RWPE2 (cell line): ENCODE measurements around the gene DNMT3B.
A peak's percentile ranks its signal among the peaks of the same experiment; 100 is the strongest.
"Not testable (repeated sequence)": the region's sequence is repeated elsewhere in the genome, so short reads cannot be mapped to it uniquely, and the experiment has no call there.

Experiments used
- ATAC-seq: fragments of 200-7000 bp; cut with Tn5 transposase; 3 replicates; pipeline ENCODE4 v1.9.1; 2021; ENCODE audit warnings: low read depth
- DNase-seq: peaks from one replicate; pipeline ENCODE4 v3.0.0-alpha.2; 2020; ENCODE audit warnings: low spot score
- H3K27ac ChIP-seq: fragments of 450-650 bp; 2 replicates; pipeline ENCODE4 v1.5.1; 2017; ENCODE audit warnings: mild to moderate bottlenecking; ENCODE audit not compliant: poor library complexity, severe bottlenecking
- H3K27me3 ChIP-seq: fragments of 250-450 bp; sonication (Bioruptor Pico); 2 replicates; pipeline ENCODE4 v1.5.1; 2021; ENCODE audit warnings: mild to moderate bottlenecking, moderate library complexity; ENCODE audit not compliant: insufficient read depth, poor library complexity, severe bottlenecking
- H3K36me3 ChIP-seq: fragments of 250-450 bp; sonication (Bioruptor Pico); 2 replicates; pipeline ENCODE4 v1.5.1; 2020; ENCODE audit warnings: low read depth, mild to moderate bottlenecking, moderate library complexity
- H3K4me1 ChIP-seq: fragments of 250-450 bp; sonication (Bioruptor Pico); 2 replicates; pipeline ENCODE4 v1.5.1; 2021; ENCODE audit warnings: mild to moderate bottlenecking, moderate library complexity; ENCODE audit not compliant: insufficient read depth, poor library complexity, severe bottlenecking
- H3K4me3 ChIP-seq: fragments of 250-450 bp; sonication (Bioruptor Pico); 2 replicates; pipeline ENCODE4 v1.5.1; 2021; ENCODE audit warnings: mild to moderate bottlenecking, moderate library complexity; ENCODE audit not compliant: severe bottlenecking
- H3K9me3 ChIP-seq: fragments of 250-450 bp; sonication (Bioruptor Pico); 2 replicates; pipeline ENCODE4 v1.5.1; 2021; ENCODE audit warnings: mild to moderate bottlenecking, moderate library complexity; ENCODE audit not compliant: severe bottlenecking
- TF ChIP-seq, protein P1 (sequence below): fragments of 450-650 bp; IDR thresholded peaks from one replicate; pipeline ENCODE4 v1.5.1; 2017; ENCODE audit warnings: mild to moderate bottlenecking, moderate library complexity; ENCODE audit not compliant: poor library complexity, severe bottlenecking

DNMT3B gene

GRCh38 chr20:32763202-32764004 is 1.2 kb downstream of the DNMT3B start:
- DNase-seq: no peak
- TF ChIP-seq, protein P1, sequence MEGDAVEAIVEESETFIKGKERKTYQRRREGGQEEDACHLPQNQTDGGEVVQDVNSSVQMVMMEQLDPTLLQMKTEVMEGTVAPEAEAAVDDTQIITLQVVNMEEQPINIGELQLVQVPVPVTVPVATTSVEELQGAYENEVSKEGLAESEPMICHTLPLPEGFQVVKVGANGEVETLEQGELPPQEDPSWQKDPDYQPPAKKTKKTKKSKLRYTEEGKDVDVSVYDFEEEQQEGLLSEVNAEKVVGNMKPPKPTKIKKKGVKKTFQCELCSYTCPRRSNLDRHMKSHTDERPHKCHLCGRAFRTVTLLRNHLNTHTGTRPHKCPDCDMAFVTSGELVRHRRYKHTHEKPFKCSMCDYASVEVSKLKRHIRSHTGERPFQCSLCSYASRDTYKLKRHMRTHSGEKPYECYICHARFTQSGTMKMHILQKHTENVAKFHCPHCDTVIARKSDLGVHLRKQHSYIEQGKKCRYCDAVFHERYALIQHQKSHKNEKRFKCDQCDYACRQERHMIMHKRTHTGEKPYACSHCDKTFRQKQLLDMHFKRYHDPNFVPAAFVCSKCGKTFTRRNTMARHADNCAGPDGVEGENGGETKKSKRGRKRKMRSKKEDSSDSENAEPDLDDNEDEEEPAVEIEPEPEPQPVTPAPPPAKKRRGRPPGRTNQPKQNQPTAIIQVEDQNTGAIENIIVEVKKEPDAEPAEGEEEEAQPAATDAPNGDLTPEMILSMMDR: no peak
- Histone ChIP-seq H3K4me1 (no peaks in the 10 kb centered on the region), H3K9me3 (no peaks in the 10 kb centered on the region), H3K36me3 (no peaks in the 10 kb centered on the region), H3K4me3 (peak overlapping the region; percentile 71), H3K27me3 (no peaks in the 10 kb centered on the region), H3K27ac (no peak overlapping the region)
- ATAC-seq: peak; percentile 51

GRCh38 chr20:32764005-32764960 is 2.1 kb downstream of the DNMT3B start:
- Histone ChIP-seq H3K4me3 (no peak overlapping the region), H3K27me3 (no peaks in the 10 kb centered on the region), H3K27ac (no peak overlapping the region), H3K36me3 (no peaks in the 10 kb centered on the region), H3K9me3 (no peaks in the 10 kb centered on the region), H3K4me1 (no peaks in the 10 kb centered on the region)
- ATAC-seq (no peak), DNase-seq (no peak)
- TF ChIP-seq, protein P1: no peak

GRCh38 chr20:32765230-32765875 is 3.2 kb downstream of the DNMT3B start:
- DNase-seq, H3K9me3 ChIP-seq, ATAC-seq, H3K27me3 ChIP-seq, H3K36me3 ChIP-seq, H3K4me1 ChIP-seq, H3K4me3 ChIP-seq, H3K27ac ChIP-seq: not testable (repeated sequence)

DNA sequence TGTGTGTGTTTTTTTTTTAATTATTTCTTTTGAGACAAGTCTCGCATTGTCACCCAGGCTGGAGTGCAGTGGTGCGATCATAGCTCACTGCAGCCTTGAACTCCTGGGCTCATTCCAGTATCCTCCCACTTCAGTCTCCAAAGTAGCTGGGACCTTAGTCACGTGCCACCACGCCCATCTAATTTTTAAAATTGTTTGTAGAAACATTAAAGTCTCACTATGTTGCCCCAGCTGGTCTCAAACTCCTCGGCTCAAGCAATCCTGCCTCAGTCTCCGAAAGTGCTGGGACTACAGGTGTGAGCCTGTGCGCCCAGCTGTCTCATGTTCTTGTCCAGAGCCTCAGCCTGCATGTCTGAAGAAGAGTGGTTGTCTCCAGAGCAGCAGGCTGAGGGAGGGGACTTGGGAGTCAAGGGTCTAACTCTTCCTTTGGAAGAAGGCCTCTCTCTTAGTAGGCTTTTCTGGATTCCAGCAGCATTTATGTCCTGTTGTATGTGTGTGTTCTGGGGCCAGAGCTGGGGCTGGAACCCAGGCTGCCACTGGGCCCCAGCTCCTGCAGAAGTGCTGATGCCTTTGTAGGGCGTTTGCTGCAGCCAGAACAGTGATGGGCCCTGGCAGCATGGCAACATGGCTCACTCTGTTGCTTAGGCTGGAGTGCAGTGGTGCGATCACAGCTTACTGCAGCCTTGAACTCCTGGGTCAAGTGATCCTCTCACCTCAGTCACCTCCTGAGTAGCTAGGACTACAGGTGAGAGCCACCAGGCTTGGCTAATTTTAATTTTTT is 5.4 kb downstream of the DNMT3B start:
- DNase-seq: no peak
- Histone ChIP-seq H3K4me1 (no peaks in the 10 kb centered on the region), H3K4me3 (no peak overlapping the region), H3K27me3 (no peaks in the 10 kb centered on the region), H3K9me3 (no peaks in the 10 kb centered on the region), H3K27ac (no peak overlapping the region), H3K36me3 (no peaks in the 10 kb centered on the region)
- no peak for ATAC-seq
- TF ChIP-seq, protein P1: no peak

- TF ChIP-seq, protein P1: no peak
- Histone ChIP-seq H3K27ac (no peak overlapping the region), H3K36me3 (no peaks in the 10 kb centered on the region), H3K4me1 (peaks cover 14% of the 10 kb centered on the region), H3K9me3 (no peaks in the 10 kb centered on the region), H3K27me3 (no peaks in the 10 kb centered on the region), H3K4me3 (no peak overlapping the region)
- DNase-seq: no peak
- no peak for ATAC-seq
Observed at GRCh38 chr20:32772046-32772445, 9.9 kb downstream of the DNMT3B start.
